Activated naive CD4-positive, alpha-beta T cell treated with anti-CD3 and anti-CD28 coated beads, Interleukin-2, amount 50 U/mL, for 16 hours (primary cell): Measurements from ENCODE around the gene IRF4.
A peak's percentile ranks its signal among the peaks of the same experiment; 100 is the strongest.

Experiments
- DNase-seq: peaks from one replicate; pipeline ENCODE4 v3.0.0-alpha.2; 2020

Gene IRF4

GRCh38 chr6:445571-446417, 54.2 kb downstream of the IRF4 start:
- DNase-seq, result peak; percentile 25

GRCh38 chr6:446418-447366, 55.1 kb downstream of the IRF4 start:
- DNase-seq, result peak; percentile 96

GRCh38 chr6:447381-448165, 56.0 kb downstream of the IRF4 start:
- DNase-seq, result no peak

GRCh38 chr6:448296-449056, 56.9 kb downstream of the IRF4 start:
- DNase-seq, result no peak

GRCh38 chr6:449057-449430, 57.5 kb downstream of the IRF4 start:
- no peak for DNase-seq

- DNase-seq, result no peak
Measured at GRCh38 chr6:449486-450419, 58.2 kb downstream of the IRF4 start.

- no peak for DNase-seq
Measured at GRCh38 chr6:451336-451735, 59.8 kb downstream of the IRF4 start.

- no peak for DNase-seq
Measured at GRCh38 chr6:451847-452246, 60.3 kb downstream of the IRF4 start.

- no peak for DNase-seq
Measured at GRCh38 chr6:452301-453067, 60.9 kb downstream of the IRF4 start.

GRCh38 chr6:453152-453551, 61.6 kb downstream of the IRF4 start:
- no peak for DNase-seq

- no peak for DNase-seq
Measured at GRCh38 chr6:454148-454991, 62.8 kb downstream of the IRF4 start.

GRCh38 chr6:455006-455585, 63.5 kb downstream of the IRF4 start:
- DNase-seq, result peak; percentile 70

GRCh38 chr6:455835-456234, 64.3 kb downstream of the IRF4 start:
- no peak for DNase-seq

- DNase-seq, result no peak
Measured at GRCh38 chr6:456358-456867, 64.9 kb downstream of the IRF4 start.

GRCh38 chr6:456887-457286, 65.3 kb downstream of the IRF4 start:
- no peak for DNase-seq
